Subcutaneous abdominal adipose tissue (tissue), 5 donors: Measurements from ENCODE around the gene TMC3.

Experiments
- H3K27ac ChIP-seq: one replicate; pipeline ENCODE4 v1.7.0; 2013; ENCODE audit warnings: low read depth, mild to moderate bottlenecking, inconsistent platforms, low read length, moderate library complexity
- H3K27me3 ChIP-seq, 5 donors: one replicate each; pipeline ENCODE4 v1.7.0; 2013; ENCODE audit warnings: low read length in 5 of 5, inconsistent platforms in 1 of 5; ENCODE audit not compliant: control insufficient read depth in 5 of 5, insufficient read depth in 4 of 5
- H3K36me3 ChIP-seq, 5 donors: one replicate each; pipeline ENCODE4 v1.7.0; 2013; ENCODE audit warnings: low read length in 5 of 5; ENCODE audit not compliant: control insufficient read depth in 5 of 5, insufficient read depth in 5 of 5
- H3K4me1 ChIP-seq, 5 donors: one replicate each; pipeline ENCODE4 v1.7.0; 2013; ENCODE audit warnings: low read length in 5 of 5, mild to moderate bottlenecking in 3 of 5, moderate library complexity in 1 of 5; ENCODE audit not compliant: control insufficient read depth in 5 of 5, insufficient read depth in 5 of 5
- H3K4me3 ChIP-seq, 5 donors: one replicate each; pipeline ENCODE4 v1.7.0; 2013; ENCODE audit warnings: low read length in 5 of 5, low read depth in 1 of 5
- H3K9ac ChIP-seq, 5 donors: one replicate each; pipeline ENCODE4 v1.7.0; 2013; ENCODE audit warnings: low read length in 5 of 5, mild to moderate bottlenecking in 4 of 5, moderate library complexity in 3 of 5
- H3K9me3 ChIP-seq, 5 donors: one replicate each; pipeline ENCODE4 v1.7.0; 2013; ENCODE audit warnings: low read length in 5 of 5; ENCODE audit not compliant: control insufficient read depth in 5 of 5
- donor health status: healthy.
- donor health status: healthy.
- donor health status: healthy.
- donor health status: healthy.
- donor health status: healthy.

The TMC3 gene

DNA sequence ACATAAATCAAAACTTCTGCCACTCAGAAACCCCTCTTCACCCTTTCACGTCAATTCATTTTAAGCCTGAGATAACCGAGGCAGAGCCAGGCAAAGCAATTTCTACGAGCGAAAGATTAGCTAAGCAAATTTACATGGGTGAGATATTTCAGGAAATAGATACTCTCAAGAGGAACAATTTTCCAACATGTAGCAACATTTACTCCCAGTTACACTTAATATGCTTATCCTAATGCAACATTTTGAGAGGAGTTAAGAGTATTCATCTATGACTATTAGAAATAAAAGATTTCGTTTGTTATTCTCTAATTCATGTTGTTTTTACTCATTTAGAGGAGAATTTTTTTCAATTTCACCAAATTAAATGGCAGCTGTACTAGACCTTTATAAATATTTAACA lies 837 bp downstream of the TMC3 start:
- no peaks in the 10 kb centered on the region for H3K9me3 ChIP-seq
- H3K9ac ChIP-seq = no peak overlapping the region
- H3K27ac ChIP-seq = no peak overlapping the region
- no peaks in the 10 kb centered on the region for H3K36me3 ChIP-seq
- H3K4me3 ChIP-seq = no peak overlapping the region
- H3K4me1 ChIP-seq = peaks cover 0 to 7% (median 0%) of the 10 kb centered on the region in 5 donors
- H3K27me3 ChIP-seq = peaks cover 0 to 9% (median 0%) of the 10 kb centered on the region in 5 donors

GRCh38 chr15:81372575-81372974 lies 1.4 kb downstream of the TMC3 start:
- Histone ChIP-seq H3K4me3 (no peak overlapping the region), H3K9me3 (no peaks in the 10 kb centered on the region), H3K4me1 (peaks cover 0 to 7% (median 0%) of the 10 kb centered on the region in 5 donors), H3K36me3 (no peaks in the 10 kb centered on the region), H3K27me3 (peaks cover 0 to 9% (median 0%) of the 10 kb centered on the region in 5 donors), H3K27ac (no peak overlapping the region), H3K9ac (no peak overlapping the region)

GRCh38 chr15:81363718-81364500 lies 10.1 kb downstream of the TMC3 start:
- Histone ChIP-seq H3K36me3 (no peaks in the 10 kb centered on the region), H3K27ac (no peak overlapping the region)

GRCh38 chr15:81363276-81363675 lies 10.7 kb downstream of the TMC3 start:
- no peak overlapping the region for H3K27ac ChIP-seq
- H3K9me3 ChIP-seq = no peaks in the 10 kb centered on the region
- no peak overlapping the region for H3K4me3 ChIP-seq
- no peaks in the 10 kb centered on the region for H3K36me3 ChIP-seq
- H3K4me1 ChIP-seq = no peaks in the 10 kb centered on the region
- H3K9ac ChIP-seq = no peak overlapping the region
- H3K27me3 ChIP-seq = peaks cover 0 to 7% (median 0%) of the 10 kb centered on the region in 5 donors

More at GRCh38 chr15:81363718-81364500, 10.1 kb downstream of the TMC3 start:
- Histone ChIP-seq H3K9me3 (no peaks in the 10 kb centered on the region), H3K27me3 (peaks cover 0 to 7% (median 0%) of the 10 kb centered on the region in 5 donors), H3K4me1 (no peaks in the 10 kb centered on the region), H3K9ac (no peak overlapping the region), H3K4me3 (no peak overlapping the region)

GRCh38 chr15:81362790-81363189 lies 11.2 kb downstream of the TMC3 start:
- Histone ChIP-seq H3K9ac (no peak overlapping the region), H3K27ac (no peak overlapping the region), H3K27me3 (peaks cover 0 to 7% (median 0%) of the 10 kb centered on the region in 5 donors), H3K4me1 (no peaks in the 10 kb centered on the region), H3K9me3 (no peaks in the 10 kb centered on the region), H3K4me3 (no peak overlapping the region), H3K36me3 (no peaks in the 10 kb centered on the region)

GRCh38 chr15:81361891-81362290 lies 12.1 kb downstream of the TMC3 start:
- peaks cover 0 to 7% (median 0%) of the 10 kb centered on the region in 5 donors for H3K27me3 ChIP-seq
- H3K4me1 ChIP-seq = peaks cover 0 to under 1% (median 0%) of the 10 kb centered on the region in 5 donors
- H3K27ac ChIP-seq = no peak overlapping the region
- no peak overlapping the region for H3K9ac ChIP-seq
- H3K36me3 ChIP-seq = no peaks in the 10 kb centered on the region
- no peak overlapping the region for H3K4me3 ChIP-seq
- H3K9me3 ChIP-seq = peaks cover 0 to 2% (median 0%) of the 10 kb centered on the region in 5 donors

DNA sequence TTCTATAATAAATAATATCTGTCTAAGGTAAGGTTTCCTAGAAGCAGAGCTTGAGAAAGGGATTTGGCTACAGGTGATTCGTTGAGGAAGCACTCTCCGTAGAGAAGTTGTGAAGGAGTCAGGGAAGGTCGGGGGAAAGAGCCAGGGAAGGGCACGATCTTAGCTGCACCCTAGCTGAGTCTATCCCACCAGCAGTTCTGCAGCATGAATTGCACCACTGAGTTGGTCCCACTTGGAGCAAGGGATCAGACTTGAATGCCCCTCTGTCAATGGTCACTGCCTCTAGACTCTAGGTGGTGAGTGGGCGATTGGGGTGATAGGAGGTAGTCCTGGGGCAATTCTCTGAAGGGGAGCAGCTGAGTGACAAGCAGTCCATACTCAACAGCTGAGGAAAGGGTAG lies 13.5 kb downstream of the TMC3 start:
- Histone ChIP-seq H3K4me3 (no peak overlapping the region), H3K27ac (no peak overlapping the region), H3K9ac (no peak overlapping the region), H3K27me3 (peaks cover 0 to 7% (median 0%) of the 10 kb centered on the region in 5 donors), H3K9me3 (peaks cover 0 to 2% (median 0%) of the 10 kb centered on the region in 5 donors), H3K4me1 (peaks cover 0 to 3% (median 0%) of the 10 kb centered on the region in 5 donors), H3K36me3 (no peaks in the 10 kb centered on the region)

GRCh38 chr15:81358248-81358647 lies 15.8 kb downstream of the TMC3 start:
- Histone ChIP-seq H3K27ac (no peak overlapping the region), H3K9ac (no peak overlapping the region), H3K27me3 (peaks cover 0 to 7% (median 0%) of the 10 kb centered on the region in 5 donors), H3K9me3 (peaks cover 0 to 2% (median 0%) of the 10 kb centered on the region in 5 donors), H3K4me3 (no peak overlapping the region), H3K36me3 (no peaks in the 10 kb centered on the region), H3K4me1 (peaks cover 0 to 3% (median 0%) of the 10 kb centered on the region in 5 donors)

- Histone ChIP-seq H3K4me3 (no peak overlapping the region), H3K27ac (no peak overlapping the region), H3K36me3 (no peaks in the 10 kb centered on the region), H3K9ac (no peak overlapping the region), H3K27me3 (peaks cover 0 to 6% (median 0%) of the 10 kb centered on the region in 5 donors), H3K4me1 (peaks cover 0 to 3% (median 0%) of the 10 kb centered on the region in 5 donors), H3K9me3 (peaks cover 0 to 2% (median 0%) of the 10 kb centered on the region in 5 donors)
These were observed 16.8 kb downstream of the TMC3 start for GRCh38 chr15:81357180-81357686.

- Histone ChIP-seq H3K9me3 (peaks cover 0 to 2% (median 0%) of the 10 kb centered on the region in 5 donors), H3K36me3 (no peaks in the 10 kb centered on the region), H3K4me3 (no peak overlapping the region), H3K27ac (no peak overlapping the region), H3K4me1 (peaks cover 0 to 3% (median 0%) of the 10 kb centered on the region in 5 donors), H3K9ac (no peak overlapping the region), H3K27me3 (peaks cover 0 to 6% (median 0%) of the 10 kb centered on the region in 5 donors)
These were observed 17.8 kb downstream of the TMC3 start for GRCh38 chr15:81356252-81356651.
